PC-9 (cell line): Measurements from ENCODE around the gene ACSS3. TPM values are rescaled to one million over a fixed set of nuclear protein-coding genes. Genes with fewer than 3 reads are reported as not detected.

Source experiments
- BruUV-seq: library from RNA; stranded (reverse); fragments of 400-500 nt; replicated peaks from 2 replicates; lab custom pipeline; 2021; lab: Mats Ljungman, UMichigan
- CTCF ChIA-PET: fragments of 300-600 bp; sonication (Branson Sonifier 250); formaldehyde crosslinking; loops from one replicate; lab custom pipeline; 2022; ENCODE audit warnings: antibody characterized with exemption; lab: Charles Lee
- POLR2A ChIA-PET: fragments of 300-600 bp; sonication (Branson Sonifier 250); formaldehyde crosslinking; loops from one replicate; lab custom pipeline; 2022; ENCODE audit warnings: antibody characterized with exemption; ENCODE audit not compliant: unreplicated experiment; lab: Charles Lee
- DNase-seq, 2 experiments: peaks; one replicate each; pipeline versions ENCODE4 v3.0.0 to v3.0.0-alpha.2; 2015 to 2022; ENCODE audit warnings: mixed read lengths in 1 of 2
- H2AFZ ChIP-seq: fragments of 200-600 bp; sonication (generic); 2 replicates; pipeline ENCODE4 v1.8.1; 2017; ENCODE audit warnings: antibody characterized with exemption
- H3F3A ChIP-seq: fragments of 200-600 bp; sonication (generic); 2 replicates; pipeline ENCODE4 v1.8.1; 2017; ENCODE audit warnings: antibody characterized with exemption, mild to moderate bottlenecking, low read depth; ENCODE audit not compliant: insufficient read depth
- H3K27ac ChIP-seq: fragments of 200-600 bp; sonication (generic); 2 replicates; pipeline ENCODE4 v1.6.1; 2016; ENCODE audit warnings: mixed run types
- H3K27me3 ChIP-seq: fragments of 200-600 bp; sonication (generic); 2 replicates; pipeline ENCODE4 v1.6.1; 2016; ENCODE audit warnings: low read depth, mixed run types; ENCODE audit not compliant: insufficient read depth
- H3K36me3 ChIP-seq: fragments of 200-600 bp; sonication (generic); 2 replicates; pipeline ENCODE4 v1.6.1; 2016; ENCODE audit warnings: low read depth, mixed run types
- H3K4me1 ChIP-seq: fragments of 200-600 bp; sonication (generic); replicated peaks from 2 replicates; pipeline ENCODE4 v1.6.1; 2016; ENCODE audit warnings: mixed run types; ENCODE audit not compliant: insufficient read depth
- H3K4me2 ChIP-seq: fragments of 200-600 bp; sonication (generic); 2 replicates; pipeline ENCODE4 v1.6.1; 2017; ENCODE audit warnings: mixed run types
- H3K4me3 ChIP-seq: fragments of 200-600 bp; sonication (generic); 2 replicates; pipeline ENCODE4 v1.6.1; 2016; ENCODE audit warnings: mixed run types
- H3K79me2 ChIP-seq: fragments of 200-600 bp; sonication (generic); 2 replicates; pipeline ENCODE4 v1.6.1; 2017; ENCODE audit warnings: low read depth, mixed run types
- H3K9me2 ChIP-seq: fragments of 200-600 bp; sonication (generic); 2 replicates; pipeline ENCODE4 v1.8.1; 2017; ENCODE audit warnings: mild to moderate bottlenecking; ENCODE audit not compliant: insufficient read depth
- H3K9me3 ChIP-seq: fragments of 200-600 bp; sonication (generic); 2 replicates; pipeline ENCODE4 v1.8.1; 2016; ENCODE audit warnings: low read depth; ENCODE audit not compliant: insufficient read depth
- H4K20me1 ChIP-seq: fragments of 200-600 bp; sonication (generic); 2 replicates; pipeline ENCODE4 v1.8.1; 2017; ENCODE audit not compliant: insufficient read depth
- CTCF ChIP-seq: fragments of 200-600 bp; sonication (generic); conservative IDR thresholded peaks from 2 replicates; pipeline ENCODE4 v1.6.1; 2017; ENCODE audit warnings: mixed run types, antibody characterized with exemption, mild to moderate bottlenecking, moderate library complexity
- EZH2 ChIP-seq: fragments of 200-600 bp; sonication (generic); IDR thresholded peaks from 2 replicates; pipeline ENCODE4 v1.8.0; 2017; ENCODE audit warnings: antibody characterized with exemption, low read depth
- intact Hi-C: fragments of 100-400 bp; cut with micrococcal nuclease; formaldehyde crosslinking; loops from one replicate; pipeline ENCODE4 v1.10.0; 2022; ENCODE audit not compliant: unreplicated experiment
- total RNA-seq: library from RNA; stranded (reverse); gene quantifications from 2 replicates; pipeline ENCODE4 v1.2.3, GENCODE V29; 2021

Gene ACSS3
- total RNA-seq, 1 experiment from 2014 or later: 8.5 TPM

GRCh38 chr12:81075539-81075938 lies 2.3 kb upstream of the ACSS3 start:
- no peak for TF ChIP-seq CTCF
- TF ChIP-seq EZH2: no peak
- no peaks in the 10 kb centered on the region for H3K9me3 ChIP-seq
- H3K27me3 ChIP-seq: no peaks in the 10 kb centered on the region
- no peaks in the 10 kb centered on the region for H3K36me3 ChIP-seq
- no peak overlapping the region for H3K27ac ChIP-seq
- CTCF ChIA-PET: no interaction called here
- no peak for DNase-seq
- no peak overlapping the region for H3K4me3 ChIP-seq
- H3F3A ChIP-seq: no peaks in the 10 kb centered on the region
- H3K4me2 ChIP-seq: no peak overlapping the region
- no TSS peak for BruUV-seq
- no peaks in the 10 kb centered on the region for H3K9me2 ChIP-seq
- H3K79me2 ChIP-seq: no peaks in the 10 kb centered on the region; the same call in 1 of the 2 replicates
- H4K20me1 ChIP-seq: no peaks in the 10 kb centered on the region
- H3K4me1 ChIP-seq: peaks cover 22% of the 10 kb centered on the region
- H2AFZ ChIP-seq: no peak overlapping the region
- POLR2A ChIA-PET: no interaction called here
- intact Hi-C loops: no loop called here

- no peaks in the 10 kb centered on the region for H3F3A ChIP-seq
- peak overlapping the region; percentile 88 for H3K4me2 ChIP-seq
- no peaks in the 10 kb centered on the region for H3K9me3 ChIP-seq
- no TSS peak for BruUV-seq
- CTCF ChIA-PET: no interaction called here
- H3K27me3 ChIP-seq: no peaks in the 10 kb centered on the region
- peak overlapping the region; percentile 87 for H3K4me3 ChIP-seq
- peaks cover 22% of the 10 kb centered on the region for H3K4me1 ChIP-seq
- H3K9me2 ChIP-seq: no peaks in the 10 kb centered on the region
- intact Hi-C loops: no loop called here
- no peak for TF ChIP-seq EZH2
- TF ChIP-seq CTCF: no peak
- DNase-seq: peak in 1 of 2 experiments; percentile 15
- POLR2A ChIA-PET: interaction anchor here (0.7 kb wide), 1 partner anchor 97 kb away, joined by 4 read pairs; no protein-coding TSS in a partner anchor
- H3K79me2 ChIP-seq: no peaks in the 10 kb centered on the region; the same call in 1 of the 2 replicates
- H4K20me1 ChIP-seq: no peaks in the 10 kb centered on the region
- H3K27ac ChIP-seq: no peak overlapping the region
- H2AFZ ChIP-seq: peak overlapping the region; percentile 92
- no peaks in the 10 kb centered on the region for H3K36me3 ChIP-seq
Measured at GRCh38 chr12:81077329-81077685, 572 bp upstream of the ACSS3 start.

- ChIA-PET CTCF (no interaction called here), POLR2A (no interaction called here)
- no peaks in the 10 kb centered on the region for H4K20me1 ChIP-seq
- no peaks in the 10 kb centered on the region for H3K27me3 ChIP-seq
- intact Hi-C loops: no loop called here
- BruUV-seq: no TSS peak
- H3K27ac ChIP-seq: no peak overlapping the region
- peak overlapping the region; percentile 92 for H2AFZ ChIP-seq
- H3F3A ChIP-seq: no peaks in the 10 kb centered on the region
- no peak for DNase-seq
- no peaks in the 10 kb centered on the region for H3K9me3 ChIP-seq
- H3K36me3 ChIP-seq: no peaks in the 10 kb centered on the region
- no peaks in the 10 kb centered on the region; the same call in 1 of the 2 replicates for H3K79me2 ChIP-seq
- peak overlapping the region; percentile 88 for H3K4me2 ChIP-seq
- peaks cover 22% of the 10 kb centered on the region for H3K4me1 ChIP-seq
- H3K9me2 ChIP-seq: no peaks in the 10 kb centered on the region
- peak overlapping the region; percentile 87 for H3K4me3 ChIP-seq
- TF ChIP-seq EZH2: no peak
Measured at GRCh38 chr12:81078469-81079196, 754 bp downstream of the ACSS3 start.
